GM12874 (cell line): ENCODE measurements around the gene JMJD4.

ENCODE experiments used
- CTCF ChIP-seq: IDR thresholded peaks from 2 replicates; pipeline ENCODE4 v1.5.1; 2011; ENCODE audit warnings: low read depth, mild to moderate bottlenecking, control low read depth, low read length, moderate library complexity; ENCODE audit not compliant: insufficient read depth

The JMJD4 gene

DNA sequence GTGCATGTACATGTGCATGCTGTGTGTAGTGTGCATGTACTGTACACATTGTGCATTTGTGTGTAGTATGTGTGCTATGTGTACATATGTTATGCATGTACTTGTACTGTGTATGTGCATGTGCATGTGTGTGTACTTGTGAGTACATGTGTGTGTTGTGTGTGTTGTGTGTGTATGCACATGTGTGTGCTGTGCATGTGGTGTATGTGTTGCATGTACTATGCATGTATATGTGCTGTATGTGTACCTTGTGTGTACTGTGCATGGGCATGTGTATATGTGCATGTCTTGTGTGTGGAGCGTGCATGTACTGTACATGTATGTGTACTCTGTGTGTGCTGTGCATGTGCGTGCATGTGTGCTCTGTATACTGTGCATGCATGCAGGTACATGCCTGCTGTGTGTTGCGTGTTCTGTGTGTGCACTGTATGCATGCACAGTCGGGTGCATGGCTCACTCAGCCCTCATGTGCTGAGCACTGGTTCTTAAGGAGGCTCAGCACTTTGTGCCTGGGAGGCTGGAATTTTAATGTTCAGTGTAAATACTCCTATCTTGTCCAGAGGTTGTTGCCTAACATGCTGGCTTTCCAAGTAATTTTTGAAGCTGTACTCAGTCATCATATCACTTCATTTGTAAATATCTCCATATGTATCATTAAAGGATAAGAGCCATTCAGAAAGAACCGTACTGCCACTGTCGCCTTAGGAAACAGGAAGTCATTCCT, 32.5 kb upstream of the JMJD4 start:
- no peak for TF ChIP-seq CTCF

GRCh38 chr1:227766653-227767277, 31.7 kb upstream of the JMJD4 start:
- no peak for TF ChIP-seq CTCF

DNA sequence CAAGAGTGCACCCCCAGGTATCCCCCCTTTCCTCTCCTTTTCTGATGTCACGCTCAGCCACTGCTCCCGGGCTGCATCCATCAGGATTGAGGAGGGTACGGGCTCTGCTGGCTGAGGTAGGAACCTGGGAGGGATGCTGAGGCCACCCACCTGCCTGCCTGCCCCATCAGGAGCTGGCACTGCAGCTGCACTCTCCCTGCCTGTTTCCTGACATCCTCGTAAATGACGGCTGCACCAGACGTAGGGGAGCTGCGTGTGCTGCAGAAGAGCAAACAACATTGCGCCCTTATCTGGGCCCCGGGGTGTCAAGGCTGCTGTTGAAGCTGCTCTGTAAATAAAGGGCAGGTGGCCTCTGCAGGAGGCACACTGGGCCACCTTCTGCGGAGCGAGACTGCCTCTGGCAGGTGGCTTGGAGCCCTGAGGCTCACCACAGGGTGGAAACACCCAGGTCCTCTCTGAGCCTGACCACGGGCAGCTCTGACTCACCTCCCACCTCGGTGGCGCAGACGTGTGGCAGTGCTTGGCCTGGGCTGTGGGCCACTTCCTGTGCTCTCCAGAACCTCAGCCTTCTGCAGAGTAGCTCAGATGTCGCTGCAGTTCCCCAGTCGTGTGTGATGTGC, 31.0 kb upstream of the JMJD4 start:
- no peak for TF ChIP-seq CTCF

GRCh38 chr1:227765261-227766014, 30.3 kb upstream of the JMJD4 start:
- no peak for TF ChIP-seq CTCF

- no peak for TF ChIP-seq CTCF
Observed at GRCh38 chr1:227764019-227764391, 28.9 kb upstream of the JMJD4 start.

DNA sequence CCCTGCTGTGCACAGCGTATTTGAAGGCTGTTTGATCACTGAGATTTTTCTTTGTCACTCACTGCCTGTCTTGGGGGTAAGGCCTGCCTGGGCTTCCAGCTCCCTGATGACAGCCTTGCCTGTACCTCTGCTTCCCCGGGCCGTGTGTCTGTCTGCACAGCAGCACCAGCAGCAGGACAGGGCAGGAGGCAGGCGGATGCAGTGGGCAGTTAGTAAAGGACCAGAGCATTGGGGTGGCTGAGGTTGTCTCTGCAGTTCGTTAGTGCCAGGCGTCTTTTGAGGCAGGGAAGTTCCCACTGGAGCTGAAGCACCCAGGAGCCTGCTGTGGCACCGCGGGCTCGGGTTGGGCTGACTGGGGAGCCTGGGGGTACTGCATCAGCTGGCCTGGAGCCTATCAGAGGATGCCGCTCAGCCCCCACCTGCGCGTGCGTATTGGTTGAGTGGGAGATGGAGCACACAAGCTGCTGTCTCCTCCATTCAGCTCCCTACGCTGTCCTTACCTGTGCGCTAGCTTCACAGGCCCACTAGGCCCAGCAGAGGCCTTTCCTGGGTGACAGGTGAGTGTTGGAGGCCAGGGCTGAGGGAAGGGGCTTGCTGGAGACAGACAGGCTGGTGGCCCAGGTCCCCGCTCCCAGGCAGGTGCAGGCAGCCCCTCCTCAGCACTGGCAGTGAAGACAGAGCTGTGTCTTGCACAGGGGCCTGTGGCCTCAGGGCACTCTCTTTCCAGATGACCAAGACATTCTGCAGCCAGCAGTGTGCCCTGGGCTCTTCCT, 28.3 kb upstream of the JMJD4 start:
- TF ChIP-seq CTCF, result no peak
